ENCODE data around the gene PDE1C. TPM values are rescaled to one million over a fixed set of nuclear protein-coding genes. Genes with fewer than 3 reads are reported as not detected.

PDE1C gene
- total and polyA plus RNA-seq, 2 donors = 2.4 to 3.1 TPM

- H3K27ac ChIP-seq (ENCODE audit: low read depth in 1 of 2, low read length in 1 of 2) = no peak overlapping the region
- WGBS = 97% methylated on average over 9 of the region's 9 CpGs
- no peaks in the 10 kb centered on the region for H3K36me3 ChIP-seq (ENCODE audit: control insufficient read depth in 2 of 2, insufficient read depth in 2 of 2, low read length in 1 of 2)
- no peak for DNase-seq (ENCODE audit: low read depth in 6 of 9, low spot score in 9 of 9)
- no peaks in the 10 kb centered on the region for H3K4me1 ChIP-seq (ENCODE audit: control insufficient read depth in 2 of 2, insufficient read depth in 2 of 2, low read length in 2 of 2)
- no peaks in the 10 kb centered on the region for H3K9me3 ChIP-seq (ENCODE audit: control insufficient read depth in 2 of 2, insufficient read depth in 1 of 2, low read length in 1 of 2)
- no peak overlapping the region for H3K4me3 ChIP-seq (ENCODE audit: low read length in 2 of 2)
- H3K27me3 ChIP-seq (ENCODE audit: control insufficient read depth in 2 of 2, insufficient read depth in 1 of 2, low read length in 1 of 2) = no peaks in the 10 kb centered on the region
These were observed 254.4 kb downstream of the PDE1C start for GRCh38 chr7:31815796-31816195.

GRCh38 chr7:31814187-31814586, 256.0 kb downstream of the PDE1C start:
- 93% methylated on average over 3 of the region's 3 CpGs for WGBS

GRCh38 chr7:31811650-31812461, 258.4 kb downstream of the PDE1C start:
- no peaks in the 10 kb centered on the region for H3K4me1 ChIP-seq (ENCODE audit: control insufficient read depth in 2 of 2, insufficient read depth in 2 of 2, low read length in 2 of 2)
- H3K27me3 ChIP-seq (ENCODE audit: control insufficient read depth in 2 of 2, insufficient read depth in 1 of 2, low read length in 1 of 2) = no peaks in the 10 kb centered on the region
- no peaks in the 10 kb centered on the region for H3K9me3 ChIP-seq (ENCODE audit: control insufficient read depth in 2 of 2, insufficient read depth in 1 of 2, low read length in 1 of 2)
- peak in 1 of 9 donors; percentile 9 for DNase-seq (ENCODE audit: low read depth in 6 of 9, low spot score in 9 of 9)
- no peak overlapping the region for H3K27ac ChIP-seq (ENCODE audit: low read depth in 1 of 2, low read length in 1 of 2)
- no peaks in the 10 kb centered on the region for H3K36me3 ChIP-seq (ENCODE audit: control insufficient read depth in 2 of 2, insufficient read depth in 2 of 2, low read length in 1 of 2)
- WGBS = 21% methylated on average over 3 of the region's 3 CpGs
- no peak overlapping the region for H3K4me3 ChIP-seq (ENCODE audit: low read length in 2 of 2)

More at GRCh38 chr7:31814187-31814586, 256.0 kb downstream of the PDE1C start:
- Histone ChIP-seq H3K4me3 (ENCODE audit: low read length in 2 of 2) (no peak overlapping the region), H3K27me3 (ENCODE audit: control insufficient read depth in 2 of 2, insufficient read depth in 1 of 2, low read length in 1 of 2) (no peaks in the 10 kb centered on the region), H3K4me1 (ENCODE audit: control insufficient read depth in 2 of 2, insufficient read depth in 2 of 2, low read length in 2 of 2) (no peaks in the 10 kb centered on the region), H3K9me3 (ENCODE audit: control insufficient read depth in 2 of 2, insufficient read depth in 1 of 2, low read length in 1 of 2) (no peaks in the 10 kb centered on the region), H3K27ac (ENCODE audit: low read depth in 1 of 2, low read length in 1 of 2) (no peak overlapping the region), H3K36me3 (ENCODE audit: control insufficient read depth in 2 of 2, insufficient read depth in 2 of 2, low read length in 1 of 2) (no peaks in the 10 kb centered on the region)
- DNase-seq (ENCODE audit: low read depth in 6 of 9, low spot score in 9 of 9) = no peak

GRCh38 chr7:31805209-31805818, 264.9 kb downstream of the PDE1C start:
- WGBS = 91% methylated on average over 2 of the region's 2 CpGs
- peak in 1 of 9 donors; percentile 2 for DNase-seq (ENCODE audit: low read depth in 6 of 9, low spot score in 9 of 9)
- no peaks in the 10 kb centered on the region for H3K27me3 ChIP-seq (ENCODE audit: control insufficient read depth in 2 of 2, insufficient read depth in 1 of 2, low read length in 1 of 2)
- no peak overlapping the region for H3K4me3 ChIP-seq (ENCODE audit: low read length in 2 of 2)
- H3K4me1 ChIP-seq (ENCODE audit: control insufficient read depth in 2 of 2, insufficient read depth in 2 of 2, low read length in 2 of 2) = no peaks in the 10 kb centered on the region
- H3K27ac ChIP-seq (ENCODE audit: low read depth in 1 of 2, low read length in 1 of 2) = no peak overlapping the region
- H3K9me3 ChIP-seq (ENCODE audit: control insufficient read depth in 2 of 2, insufficient read depth in 1 of 2, low read length in 1 of 2) = no peaks in the 10 kb centered on the region
- no peaks in the 10 kb centered on the region for H3K36me3 ChIP-seq (ENCODE audit: control insufficient read depth in 2 of 2, insufficient read depth in 2 of 2, low read length in 1 of 2)

GRCh38 chr7:31796375-31796774, 273.8 kb downstream of the PDE1C start:
- 92% methylated on average over 5 of the region's 5 CpGs for WGBS

GRCh38 chr7:31794851-31795344, 275.3 kb downstream of the PDE1C start:
- Histone ChIP-seq H3K4me3 (ENCODE audit: low read length in 2 of 2) (no peak overlapping the region), H3K36me3 (ENCODE audit: control insufficient read depth in 2 of 2, insufficient read depth in 2 of 2, low read length in 1 of 2) (no peaks in the 10 kb centered on the region), H3K9me3 (ENCODE audit: control insufficient read depth in 2 of 2, insufficient read depth in 1 of 2, low read length in 1 of 2) (no peaks in the 10 kb centered on the region), H3K27ac (ENCODE audit: low read depth in 1 of 2, low read length in 1 of 2) (no peak overlapping the region), H3K27me3 (ENCODE audit: control insufficient read depth in 2 of 2, insufficient read depth in 1 of 2, low read length in 1 of 2) (no peaks in the 10 kb centered on the region), H3K4me1 (ENCODE audit: control insufficient read depth in 2 of 2, insufficient read depth in 2 of 2, low read length in 2 of 2) (no peaks in the 10 kb centered on the region)
- no peak for DNase-seq (ENCODE audit: low read depth in 6 of 9, low spot score in 9 of 9)
- WGBS = 95% methylated on average over 2 of the region's 2 CpGs

More at GRCh38 chr7:31796375-31796774, 273.8 kb downstream of the PDE1C start:
- no peaks in the 10 kb centered on the region for H3K4me1 ChIP-seq (ENCODE audit: control insufficient read depth in 2 of 2, insufficient read depth in 2 of 2, low read length in 2 of 2)
- no peak overlapping the region for H3K4me3 ChIP-seq (ENCODE audit: low read length in 2 of 2)
- H3K27ac ChIP-seq (ENCODE audit: low read depth in 1 of 2, low read length in 1 of 2) = no peak overlapping the region
- DNase-seq (ENCODE audit: low read depth in 6 of 9, low spot score in 9 of 9) = no peak
- no peaks in the 10 kb centered on the region for H3K27me3 ChIP-seq (ENCODE audit: control insufficient read depth in 2 of 2, insufficient read depth in 1 of 2, low read length in 1 of 2)
- H3K36me3 ChIP-seq (ENCODE audit: control insufficient read depth in 2 of 2, insufficient read depth in 2 of 2, low read length in 1 of 2) = no peaks in the 10 kb centered on the region
- no peaks in the 10 kb centered on the region for H3K9me3 ChIP-seq (ENCODE audit: control insufficient read depth in 2 of 2, insufficient read depth in 1 of 2, low read length in 1 of 2)

- no peaks in the 10 kb centered on the region for H3K4me1 ChIP-seq (ENCODE audit: control insufficient read depth in 2 of 2, insufficient read depth in 2 of 2, low read length in 2 of 2)
- no peak for DNase-seq (ENCODE audit: low read depth in 6 of 9, low spot score in 9 of 9)
- H3K4me3 ChIP-seq (ENCODE audit: low read length in 2 of 2) = no peak overlapping the region
- H3K27me3 ChIP-seq (ENCODE audit: control insufficient read depth in 2 of 2, insufficient read depth in 1 of 2, low read length in 1 of 2) = no peaks in the 10 kb centered on the region
- no peak overlapping the region for H3K27ac ChIP-seq (ENCODE audit: low read depth in 1 of 2, low read length in 1 of 2)
- no peaks in the 10 kb centered on the region for H3K36me3 ChIP-seq (ENCODE audit: control insufficient read depth in 2 of 2, insufficient read depth in 2 of 2, low read length in 1 of 2)
- 79% methylated on average over 2 of the region's 2 CpGs for WGBS
- no peaks in the 10 kb centered on the region for H3K9me3 ChIP-seq (ENCODE audit: control insufficient read depth in 2 of 2, insufficient read depth in 1 of 2, low read length in 1 of 2)
These were observed 278.3 kb downstream of the PDE1C start for GRCh38 chr7:31791881-31792280.

- DNase-seq (ENCODE audit: low read depth in 6 of 9, low spot score in 9 of 9) = no peak
- Histone ChIP-seq H3K36me3 (ENCODE audit: control insufficient read depth in 2 of 2, insufficient read depth in 2 of 2, low read length in 1 of 2) (no peaks in the 10 kb centered on the region), H3K4me1 (ENCODE audit: control insufficient read depth in 2 of 2, insufficient read depth in 2 of 2, low read length in 2 of 2) (no peaks in the 10 kb centered on the region), H3K27ac (ENCODE audit: low read depth in 1 of 2, low read length in 1 of 2) (no peak overlapping the region), H3K4me3 (ENCODE audit: low read length in 2 of 2) (no peak overlapping the region), H3K27me3 (ENCODE audit: control insufficient read depth in 2 of 2, insufficient read depth in 1 of 2, low read length in 1 of 2) (no peaks in the 10 kb centered on the region), H3K9me3 (ENCODE audit: control insufficient read depth in 2 of 2, insufficient read depth in 1 of 2, low read length in 1 of 2) (no peaks in the 10 kb centered on the region)
- WGBS = 88% methylated on average over 3 of the region's 3 CpGs
These were observed 281.1 kb downstream of the PDE1C start for GRCh38 chr7:31788883-31789680.

- H3K27ac ChIP-seq (ENCODE audit: low read depth in 1 of 2, low read length in 1 of 2) = no peak overlapping the region
- DNase-seq (ENCODE audit: low read depth in 6 of 9, low spot score in 9 of 9) = no peak
- no peaks in the 10 kb centered on the region for H3K4me1 ChIP-seq (ENCODE audit: control insufficient read depth in 2 of 2, insufficient read depth in 2 of 2, low read length in 2 of 2)
- H3K27me3 ChIP-seq (ENCODE audit: control insufficient read depth in 2 of 2, insufficient read depth in 1 of 2, low read length in 1 of 2) = no peaks in the 10 kb centered on the region
- 85% methylated on average over 1 of the region's 1 CpG for WGBS
- no peaks in the 10 kb centered on the region for H3K36me3 ChIP-seq (ENCODE audit: control insufficient read depth in 2 of 2, insufficient read depth in 2 of 2, low read length in 1 of 2)
- H3K9me3 ChIP-seq (ENCODE audit: control insufficient read depth in 2 of 2, insufficient read depth in 1 of 2, low read length in 1 of 2) = no peaks in the 10 kb centered on the region
- H3K4me3 ChIP-seq (ENCODE audit: low read length in 2 of 2) = no peak overlapping the region
These were observed 281.8 kb downstream of the PDE1C start for GRCh38 chr7:31788445-31788844.
